Stimulated activated CD8-positive, alpha-beta memory T cell treated with anti-CD3 and anti-CD28 coated beads, Interleukin-12 subunit alpha, Interleukin-12 subunit beta, amount 100 ng/mL, for 1 hour (primary cell): ENCODE data around the gene RAD51B.

Experiments
- DNase-seq: peaks from one replicate; pipeline ENCODE4 v3.0.0-alpha.2; 2020; ENCODE audit warnings: low read depth

The RAD51B gene

DNA sequence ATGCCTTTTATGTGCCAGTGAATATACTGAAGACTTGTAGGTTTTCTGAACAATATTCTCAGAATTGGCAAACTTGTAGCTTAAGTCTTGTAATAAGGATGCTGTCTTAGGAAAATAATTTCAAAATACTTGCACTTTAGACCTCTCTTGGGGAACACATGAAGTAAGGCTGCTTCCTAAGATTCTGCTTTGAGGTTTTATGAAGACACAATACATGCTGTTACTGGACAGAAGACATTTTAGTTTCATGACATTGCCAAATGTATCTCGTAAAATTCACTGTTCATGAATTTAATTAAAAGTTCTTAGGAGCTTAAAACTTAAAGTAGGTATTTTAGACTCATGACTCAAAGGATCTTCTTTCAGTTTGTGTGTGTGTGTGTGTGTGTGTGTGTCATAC, 80.7 kb downstream of the RAD51B start:
- no peak for DNase-seq

DNA sequence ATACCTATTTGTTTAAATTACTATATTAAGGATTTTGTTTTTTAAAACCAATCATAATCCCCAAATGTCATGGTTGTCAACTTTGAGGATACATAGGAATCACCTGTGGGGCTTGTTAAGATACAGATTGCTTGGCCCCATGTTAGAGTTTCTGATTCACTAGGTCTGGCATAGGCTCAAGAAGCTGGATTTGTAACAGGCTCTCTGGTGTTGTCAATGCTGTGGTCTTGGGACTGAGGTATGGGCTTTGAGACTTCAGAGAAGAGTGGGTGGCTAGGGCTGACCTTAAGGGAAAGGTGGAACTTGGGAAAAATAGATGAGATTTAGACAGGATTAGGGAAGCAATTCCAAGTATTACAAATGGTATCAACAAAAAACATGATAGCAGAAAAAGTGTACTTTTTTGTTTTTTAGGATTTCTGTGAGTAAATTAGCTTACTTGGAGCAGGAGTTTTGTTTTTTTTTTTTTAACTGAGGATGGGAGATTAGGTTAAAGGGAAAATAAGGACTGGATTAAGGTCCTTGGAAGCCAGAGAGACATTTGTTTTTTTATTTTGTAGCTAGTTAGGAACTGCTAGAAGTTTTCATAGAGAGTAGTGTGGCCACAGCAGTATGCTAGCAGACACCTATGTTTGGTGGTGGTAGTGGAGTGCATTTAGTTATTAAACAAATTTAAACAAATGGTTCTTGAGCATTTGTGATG, 88.6 kb downstream of the RAD51B start:
- DNase-seq, result no peak

GRCh38 chr14:67911562-67911961, 92.0 kb downstream of the RAD51B start:
- no peak for DNase-seq

DNA sequence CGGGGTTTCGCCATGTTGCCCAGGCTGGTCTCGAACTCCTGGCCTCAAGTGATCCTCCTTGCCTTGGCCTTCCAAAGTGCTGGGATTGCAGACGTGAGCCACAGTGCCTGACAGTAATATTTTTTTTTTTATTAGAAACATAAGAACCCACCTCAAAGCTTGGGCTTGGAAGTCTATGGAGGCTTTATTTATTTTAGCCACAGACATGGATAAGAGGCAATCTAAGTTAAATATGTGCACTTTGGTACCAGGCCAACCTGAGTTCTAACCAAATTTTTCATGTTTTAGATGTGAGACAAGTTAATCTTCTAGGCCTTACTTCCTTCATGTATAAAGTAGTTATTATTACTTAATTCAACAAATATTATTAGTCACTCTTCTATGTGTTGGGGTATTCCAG, 96.9 kb downstream of the RAD51B start:
- no peak for DNase-seq

GRCh38 chr14:67917006-67917405, 97.4 kb downstream of the RAD51B start:
- DNase-seq, result no peak

DNA sequence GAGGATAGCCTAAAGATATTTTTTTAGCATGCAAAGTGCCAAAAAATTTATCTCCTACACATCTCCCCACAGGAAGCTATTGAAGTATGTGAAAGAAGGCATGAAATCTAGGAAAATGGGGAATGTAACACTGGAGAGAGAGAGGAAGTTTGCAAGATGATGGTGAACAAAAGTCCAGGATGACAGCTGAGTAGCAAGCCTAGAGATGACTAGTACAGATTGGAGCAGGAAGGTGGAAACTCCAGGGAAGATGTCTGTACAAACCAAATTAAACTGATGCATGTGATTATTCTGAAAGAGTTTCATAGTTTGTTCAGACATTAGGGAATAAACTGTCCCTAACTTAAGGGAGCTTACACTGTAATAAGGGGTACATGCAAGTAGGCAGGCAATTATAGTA, 99.3 kb downstream of the RAD51B start:
- no peak for DNase-seq

DNA sequence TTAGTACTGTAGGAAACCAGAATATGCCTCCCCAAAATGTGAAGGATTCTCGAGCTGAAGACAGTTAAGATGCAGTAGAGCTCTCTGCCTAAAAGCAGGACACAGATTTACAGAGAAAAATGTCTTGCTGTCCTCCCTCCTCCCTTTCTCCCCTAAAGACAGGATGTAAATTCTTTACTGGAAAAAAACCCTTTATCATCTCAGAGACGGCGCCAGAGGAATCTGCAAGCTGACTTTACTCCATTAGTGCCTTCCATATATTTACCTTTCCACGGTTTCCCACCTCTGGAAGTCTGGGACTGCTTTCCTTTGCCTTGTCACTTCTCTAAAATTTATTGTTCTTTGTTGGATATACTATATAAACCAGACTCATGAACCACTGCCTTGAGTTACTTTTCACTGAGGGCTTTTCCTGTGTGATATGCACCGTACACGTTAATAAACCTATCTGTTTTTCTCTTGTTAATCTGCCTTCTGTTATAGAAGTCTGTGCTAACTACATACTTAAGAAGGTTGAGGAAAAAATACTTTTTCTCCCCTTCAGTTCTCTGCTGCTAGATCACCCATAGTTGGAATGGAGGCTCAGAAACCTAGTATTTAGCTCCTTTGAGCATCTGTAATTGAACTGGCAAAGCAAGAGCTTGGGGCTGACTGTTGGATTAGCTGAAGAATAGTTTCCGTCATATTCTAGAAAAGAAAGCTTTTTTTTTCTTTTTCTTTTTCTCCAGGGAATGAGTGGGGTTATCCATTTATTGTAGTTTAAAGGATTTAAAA, 99.9 kb downstream of the RAD51B start:
- no peak for DNase-seq

- no peak for DNase-seq
These were observed 107.2 kb downstream of the RAD51B start for GRCh38 chr14:67926821-67927220.

DNA sequence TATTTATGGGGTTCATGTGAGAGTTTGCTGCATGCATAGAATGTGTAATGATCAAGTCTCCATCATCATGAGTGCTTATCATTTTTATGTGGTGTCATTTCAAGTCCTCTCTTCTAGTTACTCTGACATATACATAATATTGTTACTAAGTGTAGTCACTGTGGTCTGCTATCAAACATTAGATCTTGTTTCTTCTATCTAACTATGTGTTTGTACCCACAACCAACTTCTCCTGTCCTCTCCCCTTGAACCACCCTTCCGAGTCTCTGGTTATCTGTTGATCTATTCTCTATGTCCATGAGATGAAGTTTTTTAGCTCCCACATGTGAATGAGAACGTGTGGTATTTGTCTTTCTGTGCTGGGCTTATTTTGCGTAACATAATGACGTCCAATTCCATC, 107.7 kb downstream of the RAD51B start:
- no peak for DNase-seq

DNA sequence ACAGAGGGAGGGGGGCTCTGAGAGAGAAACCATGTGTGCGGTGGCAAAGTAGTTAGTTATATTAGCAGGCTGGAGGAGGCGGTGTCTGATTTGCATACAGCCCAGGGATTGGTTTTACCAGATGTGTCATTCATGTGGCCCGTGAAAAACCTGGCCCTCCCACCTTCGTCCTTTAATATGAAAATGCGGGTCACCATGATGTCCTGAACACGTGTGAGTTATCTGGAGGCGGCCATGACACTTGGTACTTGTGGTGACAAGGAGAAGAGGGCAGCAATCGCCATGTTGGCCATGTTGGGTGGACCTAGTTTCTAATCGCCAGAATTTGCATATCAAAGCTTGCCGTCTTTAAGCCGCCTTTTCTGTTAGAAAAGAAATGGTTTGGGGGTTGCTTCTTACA, 108.8 kb downstream of the RAD51B start:
- DNase-seq, result no peak

DNA sequence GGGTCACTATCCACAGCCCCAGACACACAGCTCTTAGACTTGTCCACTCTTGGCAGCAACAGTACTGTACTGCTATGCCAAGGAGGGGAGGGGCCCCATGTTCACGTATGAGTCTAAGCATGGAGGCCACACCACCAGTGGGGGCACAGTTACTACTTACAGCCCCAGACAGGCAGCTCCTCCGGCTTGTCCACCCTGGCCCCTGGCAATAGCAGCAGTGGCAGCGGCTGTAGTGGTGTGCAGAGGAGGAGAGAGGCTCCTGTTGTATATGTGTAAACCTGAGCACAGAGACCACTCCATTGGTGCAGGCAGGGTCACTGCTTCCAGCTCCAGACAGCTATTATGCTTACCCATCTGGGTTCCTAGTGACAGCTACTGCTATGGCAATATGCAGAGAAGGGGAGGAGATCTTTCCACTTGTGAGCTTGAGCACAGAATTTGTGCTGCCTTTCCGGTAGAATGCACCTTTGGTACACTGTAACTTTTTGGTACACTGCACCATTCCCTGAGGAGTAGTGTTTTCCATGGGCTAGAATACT, 113.2 kb downstream of the RAD51B start:
- no peak for DNase-seq

DNA sequence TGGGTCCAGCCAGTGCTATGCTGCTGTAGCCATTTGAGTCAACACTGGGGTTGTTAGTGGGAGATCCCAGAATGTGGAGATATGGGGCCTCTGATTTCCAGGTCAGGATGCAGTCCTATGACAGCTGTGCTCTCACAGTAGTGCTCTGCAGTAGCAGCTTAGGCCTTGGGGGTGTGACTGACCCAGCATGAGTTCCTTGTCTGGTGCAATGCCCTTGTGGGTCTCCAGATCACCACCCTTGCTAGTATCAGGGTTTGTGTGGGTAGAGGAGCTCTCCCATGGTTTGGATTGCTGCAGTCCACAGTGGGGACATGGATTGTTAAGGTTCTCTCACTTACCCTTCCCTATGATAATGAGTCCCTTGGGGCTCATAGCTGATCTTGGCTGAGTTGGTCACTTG, 113.7 kb downstream of the RAD51B start:
- no peak for DNase-seq

DNA sequence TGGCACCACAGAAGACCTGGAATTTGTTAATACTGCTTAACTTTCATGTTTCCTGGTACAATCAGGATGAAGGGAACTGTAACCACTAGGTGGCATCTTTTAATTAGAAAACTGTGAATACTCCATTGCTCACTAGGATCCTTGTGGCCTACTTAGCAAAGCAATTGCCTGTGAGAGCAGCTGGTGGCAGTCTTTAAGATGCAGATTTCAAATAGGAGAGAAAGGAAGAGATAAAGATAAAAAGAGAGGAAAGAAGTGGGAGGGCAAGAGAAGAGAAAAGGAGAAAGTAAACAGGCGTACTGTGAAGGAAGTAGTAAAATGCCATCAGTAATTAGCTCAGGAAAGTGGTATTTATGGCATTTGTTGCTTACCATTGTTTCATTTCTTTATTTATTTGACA, 114.5 kb downstream of the RAD51B start:
- DNase-seq, result no peak

DNA sequence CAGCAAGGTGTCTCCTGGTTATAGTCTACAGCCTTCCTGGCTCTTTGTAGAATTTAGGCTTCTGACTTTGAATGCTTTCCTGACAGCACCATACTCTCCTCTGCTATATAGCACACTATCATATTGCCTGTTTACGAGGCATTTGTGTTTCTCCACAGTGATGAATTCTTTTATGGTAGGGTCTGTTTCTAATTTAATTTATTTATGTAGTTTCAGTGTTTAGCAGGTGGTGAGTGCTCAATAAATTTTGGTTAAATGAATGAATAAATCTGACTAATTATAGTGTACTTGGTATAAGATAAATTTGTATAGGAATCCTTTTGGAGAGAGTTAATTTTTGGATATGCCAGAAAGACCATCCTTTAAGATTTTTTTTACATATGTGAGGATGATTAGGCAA, 115.3 kb downstream of the RAD51B start:
- no peak for DNase-seq

- DNase-seq, result no peak
These were observed 115.8 kb downstream of the RAD51B start for GRCh38 chr14:67935371-67935770.

GRCh38 chr14:67938071-67938470, 118.5 kb downstream of the RAD51B start:
- no peak for DNase-seq

GRCh38 chr14:67940486-67941455, 121.2 kb downstream of the RAD51B start:
- no peak for DNase-seq

- DNase-seq, result no peak
These were observed 122.0 kb downstream of the RAD51B start for GRCh38 chr14:67941456-67942018.

DNA sequence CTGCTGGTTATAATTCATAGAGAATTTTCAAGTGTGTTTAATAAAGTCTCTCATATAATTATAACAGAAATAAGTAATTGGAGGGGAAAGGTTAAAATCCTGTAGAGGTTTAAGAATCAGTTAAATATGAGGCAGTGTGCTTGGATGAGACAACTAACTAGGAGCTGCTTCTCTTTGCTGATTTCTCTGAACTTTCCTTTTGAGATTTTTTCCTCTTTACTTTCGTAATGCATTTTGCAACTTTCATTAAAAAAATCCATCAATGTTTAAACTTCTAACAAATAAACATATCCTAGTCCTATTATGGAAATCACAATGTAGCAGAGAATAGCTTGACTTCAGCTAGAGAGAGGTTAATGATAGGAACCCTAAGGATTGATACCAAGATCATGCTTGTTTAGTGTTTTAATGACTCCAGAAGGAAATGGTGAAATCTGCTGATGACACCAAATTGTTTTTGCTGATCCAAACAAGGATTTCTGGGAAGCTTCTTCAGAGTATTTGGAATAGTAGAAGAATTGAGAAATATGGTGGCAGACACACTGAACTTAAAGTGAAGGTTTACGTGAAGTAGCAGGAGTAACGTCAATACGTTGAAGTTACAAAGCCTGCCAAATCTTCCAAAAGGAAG, 122.6 kb downstream of the RAD51B start:
- no peak for DNase-seq

GRCh38 chr14:67943947-67944346, 124.4 kb downstream of the RAD51B start:
- peak; percentile 10 for DNase-seq

DNA sequence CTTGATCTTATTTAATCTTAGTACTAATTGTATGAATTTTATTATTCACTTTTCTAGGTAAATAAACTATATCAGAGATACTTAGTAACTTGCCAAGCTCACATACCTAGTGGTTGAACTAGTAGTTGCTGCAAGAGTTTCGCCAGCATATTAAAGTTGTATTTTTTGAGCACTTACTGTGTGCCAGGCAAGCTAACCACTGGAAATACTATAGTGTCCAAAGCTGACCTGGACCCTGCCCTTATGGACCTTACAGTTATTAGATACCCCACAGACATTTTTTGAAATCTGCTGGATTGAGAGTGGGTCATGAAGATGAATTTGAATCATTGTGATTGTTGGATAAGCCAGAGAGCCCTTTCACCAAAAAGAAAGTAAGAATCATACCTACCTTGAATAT, 125.0 kb downstream of the RAD51B start:
- DNase-seq, result no peak

DNA sequence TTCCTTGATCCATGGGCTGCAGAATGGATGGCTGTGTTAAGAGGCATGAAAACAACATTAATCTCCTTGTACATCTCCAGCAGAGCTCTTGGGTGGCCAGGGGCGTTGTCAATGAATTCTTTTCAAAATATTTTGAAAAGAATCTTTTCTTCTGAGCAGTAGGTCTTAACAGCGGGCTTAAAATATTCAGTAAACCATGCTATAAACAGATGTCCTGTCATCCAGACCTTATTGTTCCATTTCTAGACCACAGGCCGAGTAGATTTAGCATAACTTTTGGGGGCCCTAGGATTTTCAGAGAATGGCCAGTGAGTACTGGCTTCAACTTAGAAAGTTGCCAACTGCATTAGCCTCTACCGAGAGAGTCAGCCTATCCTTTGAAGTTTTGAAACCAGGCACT, 130.2 kb downstream of the RAD51B start:
- DNase-seq, result no peak
